Measurements from ENCODE around the gene FARP1.

DNA sequence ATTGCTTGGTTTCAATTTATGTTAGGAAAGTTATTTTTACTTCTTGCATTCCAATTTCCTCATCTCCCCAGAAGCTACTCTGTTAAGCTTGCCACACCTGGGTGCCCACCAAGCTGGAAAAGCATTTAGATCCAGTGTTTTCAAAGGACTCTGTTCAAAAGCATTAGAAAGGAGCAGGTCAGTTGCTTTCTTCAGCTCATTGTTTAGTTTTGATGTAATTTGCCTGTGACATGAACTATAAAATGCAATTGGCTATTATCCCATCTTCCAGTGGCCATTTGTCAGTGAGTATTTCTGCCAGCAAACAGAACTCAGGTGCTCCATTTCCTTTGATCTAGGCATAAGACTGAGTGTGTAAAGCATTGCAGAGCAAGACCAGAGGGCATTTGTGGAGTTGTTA is 80.8 kb downstream of the FARP1 start:
- TF ChIP-seq ISX (CRISPR knock-in tag; conservative IDR thresholded peaks at IDR 0.05): no peak
- TF ChIP-seq ZNF563 (CRISPR knock-in tag; IDR thresholded peaks at IDR 0.05): no peak
- no peak for TF ChIP-seq HNRNPL (IDR thresholded peaks at IDR 0.05; ENCODE audit: low read depth, low read length)
- TF ChIP-seq ZNF644 (CRISPR knock-in tag; IDR thresholded peaks at IDR 0.05; ENCODE audit: low read depth): no peak
- TF ChIP-seq, protein P1, sequence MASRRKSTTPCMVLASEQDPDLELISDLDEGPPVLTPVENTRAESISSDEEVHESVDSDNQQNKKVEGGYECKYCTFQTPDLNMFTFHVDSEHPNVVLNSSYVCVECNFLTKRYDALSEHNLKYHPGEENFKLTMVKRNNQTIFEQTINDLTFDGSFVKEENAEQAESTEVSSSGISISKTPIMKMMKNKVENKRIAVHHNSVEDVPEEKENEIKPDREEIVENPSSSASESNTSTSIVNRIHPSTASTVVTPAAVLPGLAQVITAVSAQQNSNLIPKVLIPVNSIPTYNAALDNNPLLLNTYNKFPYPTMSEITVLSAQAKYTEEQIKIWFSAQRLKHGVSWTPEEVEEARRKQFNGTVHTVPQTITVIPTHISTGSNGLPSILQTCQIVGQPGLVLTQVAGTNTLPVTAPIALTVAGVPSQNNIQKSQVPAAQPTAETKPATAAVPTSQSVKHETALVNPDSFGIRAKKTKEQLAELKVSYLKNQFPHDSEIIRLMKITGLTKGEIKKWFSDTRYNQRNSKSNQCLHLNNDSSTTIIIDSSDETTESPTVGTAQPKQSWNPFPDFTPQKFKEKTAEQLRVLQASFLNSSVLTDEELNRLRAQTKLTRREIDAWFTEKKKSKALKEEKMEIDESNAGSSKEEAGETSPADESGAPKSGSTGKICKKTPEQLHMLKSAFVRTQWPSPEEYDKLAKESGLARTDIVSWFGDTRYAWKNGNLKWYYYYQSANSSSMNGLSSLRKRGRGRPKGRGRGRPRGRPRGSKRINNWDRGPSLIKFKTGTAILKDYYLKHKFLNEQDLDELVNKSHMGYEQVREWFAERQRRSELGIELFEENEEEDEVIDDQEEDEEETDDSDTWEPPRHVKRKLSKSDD (CRISPR knock-in tag; IDR thresholded peaks at IDR 0.05; ENCODE audit: low read depth): no peak
- no peak for TF ChIP-seq PHF21A (CRISPR knock-in tag; IDR thresholded peaks at IDR 0.05)
- TF ChIP-seq, protein P2, sequence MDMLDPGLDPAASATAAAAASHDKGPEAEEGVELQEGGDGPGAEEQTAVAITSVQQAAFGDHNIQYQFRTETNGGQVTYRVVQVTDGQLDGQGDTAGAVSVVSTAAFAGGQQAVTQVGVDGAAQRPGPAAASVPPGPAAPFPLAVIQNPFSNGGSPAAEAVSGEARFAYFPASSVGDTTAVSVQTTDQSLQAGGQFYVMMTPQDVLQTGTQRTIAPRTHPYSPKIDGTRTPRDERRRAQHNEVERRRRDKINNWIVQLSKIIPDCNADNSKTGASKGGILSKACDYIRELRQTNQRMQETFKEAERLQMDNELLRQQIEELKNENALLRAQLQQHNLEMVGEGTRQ (IDR thresholded peaks at IDR 0.05; ENCODE audit: low read depth, low read length): no peak
- TF ChIP-seq, protein P2 (CRISPR knock-in tag; IDR thresholded peaks at IDR 0.05; ENCODE audit: borderline replicate concordance): no peak
- TF ChIP-seq ELF1 (CRISPR knock-in tag; IDR thresholded peaks at IDR 0.05): no peak
- no peak for TF ChIP-seq SAFB2 (CRISPR knock-in tag; IDR thresholded peaks at IDR 0.05; ENCODE audit: borderline replicate concordance, low read depth)
- TF ChIP-seq, protein P3, sequence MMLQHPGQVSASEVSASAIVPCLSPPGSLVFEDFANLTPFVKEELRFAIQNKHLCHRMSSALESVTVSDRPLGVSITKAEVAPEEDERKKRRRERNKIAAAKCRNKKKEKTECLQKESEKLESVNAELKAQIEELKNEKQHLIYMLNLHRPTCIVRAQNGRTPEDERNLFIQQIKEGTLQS (CRISPR knock-in tag; IDR thresholded peaks at IDR 0.05): no peak
- TF ChIP-seq ATF1 (CRISPR knock-in tag; IDR thresholded peaks at IDR 0.05): no peak
- no peak for TF ChIP-seq KLF12 (CRISPR knock-in tag; IDR thresholded peaks at IDR 0.05; ENCODE audit: borderline replicate concordance)
- no peak for TF ChIP-seq EP300 (IDR thresholded peaks at IDR 0.05; ENCODE audit: low read depth in 2 of 2, low read length in 2 of 2)
- TF ChIP-seq EP300 (CRISPR knock-in tag; IDR thresholded peaks at IDR 0.05; ENCODE audit: borderline replicate concordance): no peak

Data from HepG2 (cell line).